ENCODE data around the gene SHROOM3. TPM values are rescaled to one million over a fixed set of nuclear protein-coding genes. Genes with fewer than 3 reads are reported as not detected.

Gene SHROOM3
- total RNA-seq, 1 donor from 2014 or later = 54.9 TPM

DNA sequence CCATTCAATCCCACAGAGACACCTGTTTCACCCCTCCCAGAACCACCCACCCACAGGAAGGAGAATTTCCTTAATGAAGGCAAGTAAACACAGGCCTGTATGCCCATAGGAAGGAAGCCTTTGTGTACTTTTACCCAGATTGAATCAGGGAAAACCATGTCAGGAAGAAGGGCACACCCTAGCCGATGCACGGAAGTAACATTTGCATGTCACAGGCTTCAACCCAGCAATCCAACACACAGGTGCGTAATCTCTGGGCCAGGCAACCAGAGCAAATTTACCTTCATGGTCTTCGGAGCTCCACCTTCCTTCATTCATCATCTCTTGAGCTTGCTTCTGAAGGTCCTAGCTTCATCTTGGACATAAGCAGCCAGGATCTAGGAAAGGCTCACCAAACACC, 206.3 kb downstream of the SHROOM3 start:
- Mint-ChIP-seq H3K4me1 (ENCODE audit: low read depth) (peaks cover 12% of the 10 kb centered on the region), H3K4me3 (ENCODE audit: low read depth) (no peak overlapping the region)

DNA sequence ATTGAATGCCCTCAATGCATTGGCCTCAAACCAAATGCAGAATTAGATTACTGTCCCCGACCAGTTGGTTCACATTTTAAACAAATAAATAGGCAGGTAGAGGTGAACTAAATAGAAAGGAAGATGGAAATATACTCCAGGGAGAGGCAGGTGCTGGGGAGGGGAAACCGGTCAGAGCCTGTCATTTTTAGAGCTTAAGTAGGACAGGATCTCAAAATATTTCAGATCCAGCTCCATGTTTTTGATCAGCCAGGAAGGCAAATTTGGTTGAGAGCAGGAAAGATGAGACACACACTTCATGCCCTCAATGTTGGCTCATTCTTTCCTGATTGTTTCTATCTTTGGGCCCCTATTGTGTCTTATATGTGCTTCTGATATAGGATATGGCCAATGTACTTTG, 206.7 kb downstream of the SHROOM3 start:
- TF ChIP-seq, protein P1, sequence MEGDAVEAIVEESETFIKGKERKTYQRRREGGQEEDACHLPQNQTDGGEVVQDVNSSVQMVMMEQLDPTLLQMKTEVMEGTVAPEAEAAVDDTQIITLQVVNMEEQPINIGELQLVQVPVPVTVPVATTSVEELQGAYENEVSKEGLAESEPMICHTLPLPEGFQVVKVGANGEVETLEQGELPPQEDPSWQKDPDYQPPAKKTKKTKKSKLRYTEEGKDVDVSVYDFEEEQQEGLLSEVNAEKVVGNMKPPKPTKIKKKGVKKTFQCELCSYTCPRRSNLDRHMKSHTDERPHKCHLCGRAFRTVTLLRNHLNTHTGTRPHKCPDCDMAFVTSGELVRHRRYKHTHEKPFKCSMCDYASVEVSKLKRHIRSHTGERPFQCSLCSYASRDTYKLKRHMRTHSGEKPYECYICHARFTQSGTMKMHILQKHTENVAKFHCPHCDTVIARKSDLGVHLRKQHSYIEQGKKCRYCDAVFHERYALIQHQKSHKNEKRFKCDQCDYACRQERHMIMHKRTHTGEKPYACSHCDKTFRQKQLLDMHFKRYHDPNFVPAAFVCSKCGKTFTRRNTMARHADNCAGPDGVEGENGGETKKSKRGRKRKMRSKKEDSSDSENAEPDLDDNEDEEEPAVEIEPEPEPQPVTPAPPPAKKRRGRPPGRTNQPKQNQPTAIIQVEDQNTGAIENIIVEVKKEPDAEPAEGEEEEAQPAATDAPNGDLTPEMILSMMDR (IDR thresholded peaks at IDR 0.05; ENCODE audit: unreplicated experiment) = no peak
- H3K4me3 Mint-ChIP-seq (ENCODE audit: low read depth) = no peak overlapping the region
- H3K9me3 Mint-ChIP-seq (ENCODE audit: low read depth) = no peaks in the 10 kb centered on the region
- H3K27ac Mint-ChIP-seq = peak overlapping the region; percentile 2
- H3K27me3 Mint-ChIP-seq = peaks cover 3% of the 10 kb centered on the region
- H3K4me1 Mint-ChIP-seq (ENCODE audit: low read depth) = peaks cover 12% of the 10 kb centered on the region
- H3K36me3 Mint-ChIP-seq (ENCODE audit: insufficient read depth) = peaks cover 1% of the 10 kb centered on the region
- DNase-seq (ENCODE audit: low spot score, unreplicated experiment) = no peak

More for the DNA sequence above, 206.3 kb downstream of the SHROOM3 start:
- Mint-ChIP-seq H3K27me3 (peaks cover 3% of the 10 kb centered on the region), H3K27ac (peak overlapping the region; percentile 2), H3K9me3 (ENCODE audit: low read depth) (no peaks in the 10 kb centered on the region), H3K36me3 (ENCODE audit: insufficient read depth) (peaks cover 1% of the 10 kb centered on the region)
- no peak for DNase-seq (ENCODE audit: low spot score, unreplicated experiment)
- TF ChIP-seq, protein P1 (IDR thresholded peaks at IDR 0.05; ENCODE audit: unreplicated experiment) = no peak

DNA sequence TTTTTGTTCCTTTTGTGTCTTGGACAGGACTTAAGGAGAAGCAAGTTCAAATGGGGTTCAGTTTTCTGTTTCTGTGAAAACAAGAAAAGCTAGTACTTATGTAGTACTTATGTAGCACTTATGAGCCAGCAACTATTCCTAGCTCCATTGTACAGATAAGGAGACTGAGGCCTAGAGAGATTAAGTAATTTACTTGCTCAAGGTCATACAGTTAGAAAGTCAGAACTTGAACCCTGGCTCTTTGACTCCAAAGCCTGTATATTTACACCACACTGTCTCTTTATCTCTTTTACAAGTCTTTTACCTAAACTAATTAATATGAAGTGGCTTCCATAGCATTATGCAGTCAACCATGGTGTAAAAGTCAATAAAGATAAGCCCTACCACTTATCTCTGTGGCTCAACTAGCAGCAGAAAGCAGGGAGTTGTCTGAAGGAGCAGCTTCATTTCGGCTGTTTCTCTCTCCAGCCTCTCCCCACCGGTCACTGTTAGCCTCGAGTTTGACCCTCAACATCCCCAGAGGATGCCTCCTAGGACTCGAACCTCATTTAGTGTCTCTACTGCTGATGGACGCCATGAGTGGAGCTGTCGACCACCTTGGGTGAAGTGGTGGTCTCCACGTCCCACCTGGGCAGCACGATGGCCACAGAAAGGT, 209.9 kb downstream of the SHROOM3 start:
- no peaks in the 10 kb centered on the region for H3K27me3 Mint-ChIP-seq
- TF ChIP-seq, protein P1 (IDR thresholded peaks at IDR 0.05; ENCODE audit: unreplicated experiment) = no peak
- no peaks in the 10 kb centered on the region for H3K36me3 Mint-ChIP-seq (ENCODE audit: insufficient read depth)
- H3K27ac Mint-ChIP-seq = no peak overlapping the region
- H3K4me3 Mint-ChIP-seq (ENCODE audit: low read depth) = no peak overlapping the region
- peaks cover 2% of the 10 kb centered on the region for H3K9me3 Mint-ChIP-seq (ENCODE audit: low read depth)
- H3K4me1 Mint-ChIP-seq (ENCODE audit: low read depth) = peaks cover 12% of the 10 kb centered on the region
- DNase-seq (ENCODE audit: low spot score, unreplicated experiment) = no peak

DNA sequence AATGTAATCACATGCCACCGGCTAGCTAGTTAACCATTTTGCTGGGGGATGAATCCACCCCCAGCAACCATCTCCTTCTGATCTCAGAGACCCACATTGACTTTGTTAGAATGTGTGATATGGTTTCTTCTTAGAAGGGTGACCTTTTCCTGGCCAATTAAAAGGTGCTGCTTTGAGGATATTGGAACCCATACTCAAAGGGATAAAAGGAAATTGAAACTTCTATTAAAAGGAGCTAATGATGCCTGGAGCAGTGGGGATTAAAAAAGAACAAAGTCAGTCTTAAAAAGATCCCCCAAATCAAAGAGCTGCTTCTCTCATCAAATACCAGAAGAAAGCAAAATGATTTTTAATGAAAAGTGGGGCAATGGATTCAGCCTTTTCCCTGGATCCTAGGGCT, 214.1 kb downstream of the SHROOM3 start:
- Mint-ChIP-seq H3K36me3 (ENCODE audit: insufficient read depth) (peaks cover 1% of the 10 kb centered on the region), H3K27ac (no peak overlapping the region), H3K9me3 (ENCODE audit: low read depth) (peaks cover 4% of the 10 kb centered on the region), H3K27me3 (no peaks in the 10 kb centered on the region), H3K4me1 (ENCODE audit: low read depth) (no peaks in the 10 kb centered on the region), H3K4me3 (ENCODE audit: low read depth) (no peak overlapping the region)
- DNase-seq (ENCODE audit: low spot score, unreplicated experiment) = no peak
- TF ChIP-seq, protein P1 (IDR thresholded peaks at IDR 0.05; ENCODE audit: unreplicated experiment) = no peak

DNA sequence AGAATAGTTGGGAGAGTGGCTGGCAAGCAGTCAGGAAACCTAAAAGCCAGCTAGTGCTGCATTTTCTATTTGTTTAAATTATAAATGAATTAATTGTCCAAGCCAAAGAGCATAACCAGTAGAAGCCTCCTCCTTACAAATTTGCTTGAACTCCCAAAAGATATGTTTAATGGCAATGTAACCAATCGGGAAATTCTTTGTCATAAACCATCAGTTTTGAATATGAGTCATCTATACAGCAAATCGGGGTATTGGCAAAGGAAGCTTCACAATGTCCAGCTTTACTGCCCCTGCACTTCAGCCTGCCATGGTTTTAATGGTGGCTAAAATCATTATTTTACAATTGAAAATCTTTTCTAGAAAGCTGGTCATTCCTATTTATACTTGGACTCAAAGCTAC, 216.6 kb downstream of the SHROOM3 start:
- Mint-ChIP-seq H3K27ac (no peak overlapping the region), H3K9me3 (ENCODE audit: low read depth) (peaks cover 4% of the 10 kb centered on the region), H3K27me3 (no peaks in the 10 kb centered on the region), H3K4me1 (ENCODE audit: low read depth) (no peaks in the 10 kb centered on the region), H3K36me3 (ENCODE audit: insufficient read depth) (peaks cover 1% of the 10 kb centered on the region), H3K4me3 (ENCODE audit: low read depth) (no peak overlapping the region)
- no peak for DNase-seq (ENCODE audit: low spot score, unreplicated experiment)
- TF ChIP-seq, protein P1 (IDR thresholded peaks at IDR 0.05; ENCODE audit: unreplicated experiment) = no peak

Measured in progenitor cell of endocrine pancreas (in vitro differentiated cells).